K562 (cell line): ENCODE data around the gene TAS2R4. TPM values are rescaled to one million over a fixed set of nuclear protein-coding genes. Genes with fewer than 3 reads are reported as not detected.

ENCODE experiments used
- BRF1 ChIP-seq: IDR thresholded peaks from 3 replicates; pipeline ENCODE4 v1.6.1; 2011; ENCODE audit warnings: borderline replicate concordance, mild to moderate bottlenecking; ENCODE audit not compliant: insufficient read length; ENCODE audit errors: extremely low read depth
- CHD7 ChIP-seq: fragments of 200-600 bp; sonication (generic); IDR thresholded peaks from one replicate; pipeline ENCODE4 v1.6.1; 2012; ENCODE audit warnings: mild to moderate bottlenecking, low read depth, low read length, inconsistent platforms
- GABPB1 ChIP-seq: sonication (generic); formaldehyde crosslinking; IDR thresholded peaks from 2 replicates; pipeline ENCODE4 v1.8.0; 2022; ENCODE audit warnings: mild to moderate bottlenecking, missing genetic modification reagents
- PHF20 ChIP-seq: fragments of 450-650 bp; IDR thresholded peaks from 2 replicates; pipeline ENCODE4 v1.6.1; 2018; ENCODE audit not compliant: partially characterized antibody
- SIN3A ChIP-seq, 2 experiments: fragments of 150-350 bp in 1 of 2; IDR thresholded peaks; 2 replicates each; pipeline ENCODE4 v1.6.1; 2011 to 2016; ENCODE audit warnings: borderline replicate concordance in 2 of 2, low read depth in 2 of 2, low read length in 2 of 2, mild to moderate bottlenecking in 2 of 2, moderate library complexity in 2 of 2; ENCODE audit not compliant: control insufficient read depth in 1 of 2
- ZNF263 ChIP-seq: sonication (generic); formaldehyde crosslinking; IDR thresholded peaks from 2 replicates; pipeline ENCODE4 v1.8.0; 2022; ENCODE audit warnings: mild to moderate bottlenecking, missing genetic modification reagents, borderline replicate concordance
- ZSCAN29 ChIP-seq: fragments of 450-650 bp; IDR thresholded peaks from 2 replicates; pipeline ENCODE4 v1.6.1; 2017
- polyA plus RNA-seq, 8 experiments: library from polyadenylated mRNA; depleted of rRNA in 4 of 8; stranded (reverse) in 5 of 8; unstranded in 3 of 8; fragments of >200 nt; fragmentation: Nextera tagmentation in 2 of 8; fragmentation: Illumina TruSeq in 1 of 8; extraction: Ambion mirVana in 2 of 8; extraction: Trizol in 1 of 8; gene quantifications; 2 replicates each; pipeline versions ENCODE4 v1.2.1 to v1.2.3, GENCODE V29; 2011 to 2014; ENCODE audit warnings: inconsistent platforms in 1 of 8, missing spikeins in 1 of 8
- total RNA-seq, 7 experiments: library from RNA; depleted of rRNA in 6 of 7; stranded (reverse); fragments of >200 nt in 6 of 7; fragmentation: Illumina TruSeq in 2 of 7; extraction: Trizol in 2 of 7; gene quantifications; 2 replicates each; pipeline versions ENCODE4 v1.2.1 to v1.2.3, GENCODE V29; 2011 to 2021; ENCODE audit warnings: low replicate concordance in 1 of 7
- TF ChIP-seq, protein P1 (sequence below): sonication (generic); formaldehyde crosslinking; IDR thresholded peaks from 2 replicates; pipeline ENCODE4 v1.8.0; 2022; ENCODE audit warnings: mild to moderate bottlenecking, missing genetic modification reagents
- TF ChIP-seq, protein P2 (sequence below): fragments of 450-650 bp; formaldehyde crosslinking; conservative IDR thresholded peaks from 2 replicates; pipeline ENCODE4 v1.4.0; 2022; ENCODE audit warnings: mild to moderate bottlenecking, missing genetic modification characterization

The TAS2R4 gene
- total and polyA plus RNA-seq, 9 of the 15 experiments (the other 6 are each of a cell fraction or from before 2014, with no cell fraction given), result 0.04 to 2.1 (median 0.68) TPM

- peak; percentile 87 for TF ChIP-seq CHD7
- TF ChIP-seq, protein P1, sequence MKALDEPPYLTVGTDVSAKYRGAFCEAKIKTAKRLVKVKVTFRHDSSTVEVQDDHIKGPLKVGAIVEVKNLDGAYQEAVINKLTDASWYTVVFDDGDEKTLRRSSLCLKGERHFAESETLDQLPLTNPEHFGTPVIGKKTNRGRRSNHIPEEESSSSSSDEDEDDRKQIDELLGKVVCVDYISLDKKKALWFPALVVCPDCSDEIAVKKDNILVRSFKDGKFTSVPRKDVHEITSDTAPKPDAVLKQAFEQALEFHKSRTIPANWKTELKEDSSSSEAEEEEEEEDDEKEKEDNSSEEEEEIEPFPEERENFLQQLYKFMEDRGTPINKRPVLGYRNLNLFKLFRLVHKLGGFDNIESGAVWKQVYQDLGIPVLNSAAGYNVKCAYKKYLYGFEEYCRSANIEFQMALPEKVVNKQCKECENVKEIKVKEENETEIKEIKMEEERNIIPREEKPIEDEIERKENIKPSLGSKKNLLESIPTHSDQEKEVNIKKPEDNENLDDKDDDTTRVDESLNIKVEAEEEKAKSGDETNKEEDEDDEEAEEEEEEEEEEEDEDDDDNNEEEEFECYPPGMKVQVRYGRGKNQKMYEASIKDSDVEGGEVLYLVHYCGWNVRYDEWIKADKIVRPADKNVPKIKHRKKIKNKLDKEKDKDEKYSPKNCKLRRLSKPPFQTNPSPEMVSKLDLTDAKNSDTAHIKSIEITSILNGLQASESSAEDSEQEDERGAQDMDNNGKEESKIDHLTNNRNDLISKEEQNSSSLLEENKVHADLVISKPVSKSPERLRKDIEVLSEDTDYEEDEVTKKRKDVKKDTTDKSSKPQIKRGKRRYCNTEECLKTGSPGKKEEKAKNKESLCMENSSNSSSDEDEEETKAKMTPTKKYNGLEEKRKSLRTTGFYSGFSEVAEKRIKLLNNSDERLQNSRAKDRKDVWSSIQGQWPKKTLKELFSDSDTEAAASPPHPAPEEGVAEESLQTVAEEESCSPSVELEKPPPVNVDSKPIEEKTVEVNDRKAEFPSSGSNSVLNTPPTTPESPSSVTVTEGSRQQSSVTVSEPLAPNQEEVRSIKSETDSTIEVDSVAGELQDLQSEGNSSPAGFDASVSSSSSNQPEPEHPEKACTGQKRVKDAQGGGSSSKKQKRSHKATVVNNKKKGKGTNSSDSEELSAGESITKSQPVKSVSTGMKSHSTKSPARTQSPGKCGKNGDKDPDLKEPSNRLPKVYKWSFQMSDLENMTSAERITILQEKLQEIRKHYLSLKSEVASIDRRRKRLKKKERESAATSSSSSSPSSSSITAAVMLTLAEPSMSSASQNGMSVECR (CRISPR knock-in tag), result peak; percentile 94
- TF ChIP-seq, protein P2, sequence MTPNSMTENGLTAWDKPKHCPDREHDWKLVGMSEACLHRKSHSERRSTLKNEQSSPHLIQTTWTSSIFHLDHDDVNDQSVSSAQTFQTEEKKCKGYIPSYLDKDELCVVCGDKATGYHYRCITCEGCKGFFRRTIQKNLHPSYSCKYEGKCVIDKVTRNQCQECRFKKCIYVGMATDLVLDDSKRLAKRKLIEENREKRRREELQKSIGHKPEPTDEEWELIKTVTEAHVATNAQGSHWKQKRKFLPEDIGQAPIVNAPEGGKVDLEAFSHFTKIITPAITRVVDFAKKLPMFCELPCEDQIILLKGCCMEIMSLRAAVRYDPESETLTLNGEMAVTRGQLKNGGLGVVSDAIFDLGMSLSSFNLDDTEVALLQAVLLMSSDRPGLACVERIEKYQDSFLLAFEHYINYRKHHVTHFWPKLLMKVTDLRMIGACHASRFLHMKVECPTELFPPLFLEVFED (CRISPR knock-in tag), result peak; percentile 96
- no peak for TF ChIP-seq BRF1
- TF ChIP-seq PHF20, result peak; percentile 100
- no peak for TF ChIP-seq ZNF263 (CRISPR knock-in tag)
- peak; percentile 100 for TF ChIP-seq GABPB1 (CRISPR knock-in tag)
- TF ChIP-seq ZSCAN29, result peak; percentile 66; the same call in 1 of the 2 replicates
- TF ChIP-seq SIN3A (IDR thresholded peaks at IDR 0.05; ENCODE audit: borderline replicate concordance in 2 of 2, control insufficient read depth in 1 of 2, low read depth in 2 of 2, low read length in 2 of 2), result peak; percentile 90 to 91
Measured at GRCh38 chr7:141737836-141738591, 38.5 kb upstream of the TAS2R4 start, which contains the start of gene SSBP1 (continued).
